ENCODE measurements around the gene CDC42SE1.

Gene CDC42SE1

GRCh38 chr1:151058692-151059091, 730 bp downstream of the CDC42SE1 start:
- no CpG with 5 or more reads among the region's 10 CpGs for WGBS, 2 donors (ENCODE audit: extremely low coverage in 2 of 2, insufficient read length in 2 of 2, insufficient replicate concordance in 1 of 2)
- peak overlapping the region; percentile 15 for H2BK15ac ChIP-seq (ENCODE audit: low read length)
- peak overlapping the region; percentile 82 for H3K18ac ChIP-seq (ENCODE audit: low read length)
- H2BK120ac ChIP-seq (ENCODE audit: low read depth, low read length), result no peak overlapping the region
- peaks cover 26 to 44% of the 10 kb centered on the region in 2 donors for H3K36me3 ChIP-seq (replicated peaks in 1 of 2; ENCODE audit: control insufficient read depth in 2 of 2, insufficient read depth in 2 of 2, low read length in 2 of 2)
- H3K23ac ChIP-seq (ENCODE audit: low read depth, low read length, poor library complexity), result peak overlapping the region; percentile 50
- no peak overlapping the region for H4K91ac ChIP-seq (ENCODE audit: low read depth, low read length, poor library complexity)
- H2BK12ac ChIP-seq (ENCODE audit: low read length), result no peak overlapping the region
- H3K4me2 ChIP-seq (ENCODE audit: insufficient read depth, low read length, poor library complexity, severe bottlenecking), result peak overlapping the region; percentile 87
- no peak overlapping the region for H3K4ac ChIP-seq (ENCODE audit: low read length)
- H3K14ac ChIP-seq (ENCODE audit: low read length), result peak overlapping the region; percentile 23
- no peak overlapping the region for H4K8ac ChIP-seq (ENCODE audit: low read depth, low read length)
- peak overlapping the region; percentile 79 for H2BK5ac ChIP-seq (ENCODE audit: low read length)
- H3K9ac ChIP-seq (ENCODE audit: low read depth, low read length, poor library complexity), result peak overlapping the region; percentile 74
- H3K9me3 ChIP-seq (replicated peaks in 1 of 2; ENCODE audit: control insufficient read depth in 2 of 2, insufficient read depth in 1 of 2, low read depth in 1 of 2, low read length in 2 of 2), result peaks cover 0 to 6% of the 10 kb centered on the region in 2 donors
- peaks cover 5 to 12% of the 10 kb centered on the region in 2 donors for H3K4me1 ChIP-seq (ENCODE audit: control insufficient read depth in 2 of 2, insufficient read depth in 1 of 2, low read depth in 1 of 2, low read length in 2 of 2)
- no peak for DNase-seq (ENCODE audit: low spot score)
- H3K27me3 ChIP-seq (ENCODE audit: control insufficient read depth in 3 of 3, insufficient read depth in 3 of 3, low read depth in 1 of 3, low read length in 3 of 3), result no peaks in the 10 kb centered on the region
- H3K27ac ChIP-seq (replicated peaks; ENCODE audit: low read length), result no peak overlapping the region
- H2AK5ac ChIP-seq (ENCODE audit: low read depth, low read length), result peak overlapping the region; percentile 76
- peak overlapping the region; percentile 97 for H2AFZ ChIP-seq (ENCODE audit: low read length)
- peak overlapping the region; percentile 93 to 99 for H3K4me3 ChIP-seq (ENCODE audit: low read length in 2 of 2)
- H3K79me1 ChIP-seq (ENCODE audit: low read depth, low read length), result peaks cover 13% of the 10 kb centered on the region

- Histone ChIP-seq H2AFZ (ENCODE audit: low read length) (no peak overlapping the region), H3K4me1 (ENCODE audit: control insufficient read depth in 2 of 2, insufficient read depth in 1 of 2, low read depth in 1 of 2, low read length in 2 of 2) (peaks cover 5 to 9% of the 10 kb centered on the region in 2 donors), H3K9me3 (replicated peaks in 1 of 2; ENCODE audit: control insufficient read depth in 2 of 2, insufficient read depth in 1 of 2, low read depth in 1 of 2, low read length in 2 of 2) (no peaks in the 10 kb centered on the region), H4K8ac (ENCODE audit: low read depth, low read length) (no peak overlapping the region), H3K14ac (ENCODE audit: low read length) (no peak overlapping the region), H3K23ac (ENCODE audit: low read depth, low read length, poor library complexity) (no peak overlapping the region), H4K91ac (ENCODE audit: low read depth, low read length, poor library complexity) (no peak overlapping the region), H2BK15ac (ENCODE audit: low read length) (no peak overlapping the region), H3K4me2 (ENCODE audit: insufficient read depth, low read length, poor library complexity, severe bottlenecking) (no peak overlapping the region), H2AK5ac (ENCODE audit: low read depth, low read length) (no peak overlapping the region), H2BK5ac (ENCODE audit: low read length) (no peak overlapping the region), H3K4ac (ENCODE audit: low read length) (no peak overlapping the region), H3K4me3 (ENCODE audit: low read length in 2 of 2) (no peak overlapping the region), H3K27me3 (ENCODE audit: control insufficient read depth in 3 of 3, insufficient read depth in 3 of 3, low read depth in 1 of 3, low read length in 3 of 3) (no peaks in the 10 kb centered on the region), H3K9ac (ENCODE audit: low read depth, low read length, poor library complexity) (no peak overlapping the region), H3K27ac (replicated peaks; ENCODE audit: low read length) (no peak overlapping the region), H2BK12ac (ENCODE audit: low read length) (no peak overlapping the region), H3K18ac (ENCODE audit: low read length) (no peak overlapping the region), H3K79me1 (ENCODE audit: low read depth, low read length) (peaks cover 13% of the 10 kb centered on the region), H2BK120ac (ENCODE audit: low read depth, low read length) (no peak overlapping the region), H3K36me3 (replicated peaks in 1 of 2; ENCODE audit: control insufficient read depth in 2 of 2, insufficient read depth in 2 of 2, low read length in 2 of 2) (peaks cover 37 to 57% of the 10 kb centered on the region in 2 donors)
- WGBS, 2 donors (ENCODE audit: extremely low coverage in 2 of 2, insufficient read length in 2 of 2, insufficient replicate concordance in 1 of 2), result no CpG with 5 or more reads among the region's 2 CpGs
- DNase-seq (ENCODE audit: low spot score), result no peak
Observed at GRCh38 chr1:151056149-151056548, 3.3 kb downstream of the CDC42SE1 start.

- no peak overlapping the region for H3K23ac ChIP-seq (ENCODE audit: low read depth, low read length, poor library complexity)
- no peak overlapping the region for H3K4me2 ChIP-seq (ENCODE audit: insufficient read depth, low read length, poor library complexity, severe bottlenecking)
- peaks cover 13% of the 10 kb centered on the region for H3K79me1 ChIP-seq (ENCODE audit: low read depth, low read length)
- no peak overlapping the region for H2BK12ac ChIP-seq (ENCODE audit: low read length)
- no peak for DNase-seq (ENCODE audit: low spot score)
- no peak overlapping the region for H3K9ac ChIP-seq (ENCODE audit: low read depth, low read length, poor library complexity)
- H4K8ac ChIP-seq (ENCODE audit: low read depth, low read length), result no peak overlapping the region
- no peak overlapping the region for H3K18ac ChIP-seq (ENCODE audit: low read length)
- H3K27me3 ChIP-seq (ENCODE audit: control insufficient read depth in 3 of 3, insufficient read depth in 3 of 3, low read depth in 1 of 3, low read length in 3 of 3), result no peaks in the 10 kb centered on the region
- WGBS, 2 donors (ENCODE audit: extremely low coverage in 2 of 2, insufficient read length in 2 of 2, insufficient replicate concordance in 1 of 2), result no CpG with 5 or more reads among the region's 2 CpGs
- no peak overlapping the region for H2AK5ac ChIP-seq (ENCODE audit: low read depth, low read length)
- H4K91ac ChIP-seq (ENCODE audit: low read depth, low read length, poor library complexity), result no peak overlapping the region
- H2BK120ac ChIP-seq (ENCODE audit: low read depth, low read length), result no peak overlapping the region
- no peak overlapping the region for H2BK5ac ChIP-seq (ENCODE audit: low read length)
- peaks cover 5 to 9% of the 10 kb centered on the region in 2 donors for H3K4me1 ChIP-seq (ENCODE audit: control insufficient read depth in 2 of 2, insufficient read depth in 1 of 2, low read depth in 1 of 2, low read length in 2 of 2)
- peaks cover 37 to 62% of the 10 kb centered on the region in 2 donors for H3K36me3 ChIP-seq (replicated peaks in 1 of 2; ENCODE audit: control insufficient read depth in 2 of 2, insufficient read depth in 2 of 2, low read length in 2 of 2)
- no peak overlapping the region for H3K4ac ChIP-seq (ENCODE audit: low read length)
- no peak overlapping the region for H3K27ac ChIP-seq (replicated peaks; ENCODE audit: low read length)
- no peak overlapping the region for H3K4me3 ChIP-seq (ENCODE audit: low read length in 2 of 2)
- H2BK15ac ChIP-seq (ENCODE audit: low read length), result no peak overlapping the region
- H2AFZ ChIP-seq (ENCODE audit: low read length), result no peak overlapping the region
- H3K9me3 ChIP-seq (replicated peaks in 1 of 2; ENCODE audit: control insufficient read depth in 2 of 2, insufficient read depth in 1 of 2, low read depth in 1 of 2, low read length in 2 of 2), result no peaks in the 10 kb centered on the region
- H3K14ac ChIP-seq (ENCODE audit: low read length), result no peak overlapping the region
Observed at GRCh38 chr1:151055581-151055980, 3.8 kb downstream of the CDC42SE1 start.

DNA sequence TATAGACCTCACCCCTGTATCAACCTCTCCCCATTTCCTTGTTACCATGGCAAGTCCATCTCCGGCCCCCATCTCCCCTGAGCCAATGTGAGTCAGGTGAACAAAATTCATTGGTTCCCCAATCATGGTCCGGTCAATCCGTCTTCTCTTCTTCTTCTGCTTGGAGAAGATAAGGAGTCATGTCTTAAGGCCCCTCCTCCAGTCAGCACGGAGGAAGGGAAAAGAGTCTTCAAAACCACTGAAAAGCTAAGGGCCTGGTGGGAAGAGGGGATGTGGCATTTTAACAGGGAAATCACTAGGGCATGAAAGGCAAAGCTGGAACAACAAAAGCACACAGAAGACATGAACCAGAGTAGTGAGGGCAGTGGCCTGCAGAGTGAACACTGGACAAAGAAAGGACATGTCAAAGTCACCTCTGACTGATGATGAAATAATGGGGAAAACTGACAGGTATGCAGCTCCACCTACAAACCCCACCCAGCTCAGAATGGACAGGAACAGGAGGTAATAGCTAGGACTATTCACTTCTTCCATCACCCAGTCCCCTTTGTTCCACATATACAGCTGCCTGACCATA, 4.4 kb downstream of the CDC42SE1 start:
- H3K4me3 ChIP-seq (ENCODE audit: low read length in 2 of 2), result no peak overlapping the region
- peaks cover 13% of the 10 kb centered on the region for H3K79me1 ChIP-seq (ENCODE audit: low read depth, low read length)
- no peak overlapping the region for H3K4me2 ChIP-seq (ENCODE audit: insufficient read depth, low read length, poor library complexity, severe bottlenecking)
- H3K4me1 ChIP-seq (ENCODE audit: control insufficient read depth in 2 of 2, insufficient read depth in 1 of 2, low read depth in 1 of 2, low read length in 2 of 2), result peaks cover 5 to 9% of the 10 kb centered on the region in 2 donors
- H3K23ac ChIP-seq (ENCODE audit: low read depth, low read length, poor library complexity), result no peak overlapping the region
- no peak overlapping the region for H2BK15ac ChIP-seq (ENCODE audit: low read length)
- H3K14ac ChIP-seq (ENCODE audit: low read length), result no peak overlapping the region
- WGBS, 2 donors (ENCODE audit: extremely low coverage in 2 of 2, insufficient read length in 2 of 2, insufficient replicate concordance in 1 of 2), result no CpG with 5 or more reads among the region's 4 CpGs
- no peak overlapping the region for H2AK5ac ChIP-seq (ENCODE audit: low read depth, low read length)
- H2BK120ac ChIP-seq (ENCODE audit: low read depth, low read length), result no peak overlapping the region
- H2AFZ ChIP-seq (ENCODE audit: low read length), result no peak overlapping the region
- H3K9ac ChIP-seq (ENCODE audit: low read depth, low read length, poor library complexity), result no peak overlapping the region
- H3K36me3 ChIP-seq (replicated peaks in 1 of 2; ENCODE audit: control insufficient read depth in 2 of 2, insufficient read depth in 2 of 2, low read length in 2 of 2), result peaks cover 37 to 67% of the 10 kb centered on the region in 2 donors
- no peak overlapping the region for H3K27ac ChIP-seq (replicated peaks; ENCODE audit: low read length)
- H2BK5ac ChIP-seq (ENCODE audit: low read length), result no peak overlapping the region
- no peak for DNase-seq (ENCODE audit: low spot score)
- H3K9me3 ChIP-seq (replicated peaks in 1 of 2; ENCODE audit: control insufficient read depth in 2 of 2, insufficient read depth in 1 of 2, low read depth in 1 of 2, low read length in 2 of 2), result no peaks in the 10 kb centered on the region
- H4K8ac ChIP-seq (ENCODE audit: low read depth, low read length), result no peak overlapping the region
- H4K91ac ChIP-seq (ENCODE audit: low read depth, low read length, poor library complexity), result no peak overlapping the region
- no peak overlapping the region for H2BK12ac ChIP-seq (ENCODE audit: low read length)
- no peaks in the 10 kb centered on the region for H3K27me3 ChIP-seq (ENCODE audit: control insufficient read depth in 3 of 3, insufficient read depth in 3 of 3, low read depth in 1 of 3, low read length in 3 of 3)
- no peak overlapping the region for H3K18ac ChIP-seq (ENCODE audit: low read length)
- no peak overlapping the region for H3K4ac ChIP-seq (ENCODE audit: low read length)
